ENCODE results near the gene TNF.

Gene TNF

GRCh38 chr6:31627690-31628287 is 52.4 kb downstream of the TNF start:
- no peak overlapping the region for H3K4me3 ChIP-seq (ENCODE audit: low read depth, low read length)
- DNase-seq (ENCODE audit: low read depth), result no peak
- TF ChIP-seq POLR2A (IDR thresholded peaks at IDR 0.05; ENCODE audit: extremely low read depth, insufficient read length), result no peak
- TF ChIP-seq, protein P1, sequence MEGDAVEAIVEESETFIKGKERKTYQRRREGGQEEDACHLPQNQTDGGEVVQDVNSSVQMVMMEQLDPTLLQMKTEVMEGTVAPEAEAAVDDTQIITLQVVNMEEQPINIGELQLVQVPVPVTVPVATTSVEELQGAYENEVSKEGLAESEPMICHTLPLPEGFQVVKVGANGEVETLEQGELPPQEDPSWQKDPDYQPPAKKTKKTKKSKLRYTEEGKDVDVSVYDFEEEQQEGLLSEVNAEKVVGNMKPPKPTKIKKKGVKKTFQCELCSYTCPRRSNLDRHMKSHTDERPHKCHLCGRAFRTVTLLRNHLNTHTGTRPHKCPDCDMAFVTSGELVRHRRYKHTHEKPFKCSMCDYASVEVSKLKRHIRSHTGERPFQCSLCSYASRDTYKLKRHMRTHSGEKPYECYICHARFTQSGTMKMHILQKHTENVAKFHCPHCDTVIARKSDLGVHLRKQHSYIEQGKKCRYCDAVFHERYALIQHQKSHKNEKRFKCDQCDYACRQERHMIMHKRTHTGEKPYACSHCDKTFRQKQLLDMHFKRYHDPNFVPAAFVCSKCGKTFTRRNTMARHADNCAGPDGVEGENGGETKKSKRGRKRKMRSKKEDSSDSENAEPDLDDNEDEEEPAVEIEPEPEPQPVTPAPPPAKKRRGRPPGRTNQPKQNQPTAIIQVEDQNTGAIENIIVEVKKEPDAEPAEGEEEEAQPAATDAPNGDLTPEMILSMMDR (IDR thresholded peaks at IDR 0.05; ENCODE audit: low read depth, low read length), result no peak

Data from NB4 (cell line).